GM12801 (cell line): ENCODE measurements around the gene SARDH.

Experiments
- TF ChIP-seq, protein P1 (sequence below): IDR thresholded peaks from one replicate; pipeline ENCODE4 v1.5.1; 2011; ENCODE audit warnings: control low read depth; ENCODE audit not compliant: insufficient read length; ENCODE audit errors: extremely low read depth

Gene SARDH

GRCh38 chr9:133701321-133701980, 36.7 kb downstream of the SARDH start:
- TF ChIP-seq, protein P1, sequence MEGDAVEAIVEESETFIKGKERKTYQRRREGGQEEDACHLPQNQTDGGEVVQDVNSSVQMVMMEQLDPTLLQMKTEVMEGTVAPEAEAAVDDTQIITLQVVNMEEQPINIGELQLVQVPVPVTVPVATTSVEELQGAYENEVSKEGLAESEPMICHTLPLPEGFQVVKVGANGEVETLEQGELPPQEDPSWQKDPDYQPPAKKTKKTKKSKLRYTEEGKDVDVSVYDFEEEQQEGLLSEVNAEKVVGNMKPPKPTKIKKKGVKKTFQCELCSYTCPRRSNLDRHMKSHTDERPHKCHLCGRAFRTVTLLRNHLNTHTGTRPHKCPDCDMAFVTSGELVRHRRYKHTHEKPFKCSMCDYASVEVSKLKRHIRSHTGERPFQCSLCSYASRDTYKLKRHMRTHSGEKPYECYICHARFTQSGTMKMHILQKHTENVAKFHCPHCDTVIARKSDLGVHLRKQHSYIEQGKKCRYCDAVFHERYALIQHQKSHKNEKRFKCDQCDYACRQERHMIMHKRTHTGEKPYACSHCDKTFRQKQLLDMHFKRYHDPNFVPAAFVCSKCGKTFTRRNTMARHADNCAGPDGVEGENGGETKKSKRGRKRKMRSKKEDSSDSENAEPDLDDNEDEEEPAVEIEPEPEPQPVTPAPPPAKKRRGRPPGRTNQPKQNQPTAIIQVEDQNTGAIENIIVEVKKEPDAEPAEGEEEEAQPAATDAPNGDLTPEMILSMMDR: no peak

DNA sequence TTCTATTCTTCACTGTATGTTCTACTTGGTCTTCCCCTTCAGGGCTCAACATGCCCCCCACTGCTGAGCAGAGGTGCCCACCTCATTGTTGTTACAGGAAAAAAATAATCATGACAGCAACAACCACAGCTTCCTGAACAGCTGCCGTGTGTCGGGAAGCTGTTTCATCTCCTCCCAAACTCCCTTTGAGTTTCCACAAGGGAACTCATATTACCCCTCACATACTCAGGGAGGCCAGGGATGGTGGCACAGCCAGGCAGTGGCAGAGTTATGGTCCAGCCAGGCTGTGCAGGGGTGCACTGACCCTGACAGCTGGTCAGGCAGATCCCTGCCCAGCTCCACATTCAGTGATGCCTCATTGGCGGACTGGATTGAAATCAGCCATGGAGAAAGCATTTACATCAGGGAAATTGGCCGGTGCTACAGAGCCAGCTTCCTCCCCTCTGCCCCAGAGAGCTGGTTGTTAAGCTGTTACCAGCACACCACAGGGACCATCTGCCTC, 37.3 kb downstream of the SARDH start:
- TF ChIP-seq, protein P1: no peak

DNA sequence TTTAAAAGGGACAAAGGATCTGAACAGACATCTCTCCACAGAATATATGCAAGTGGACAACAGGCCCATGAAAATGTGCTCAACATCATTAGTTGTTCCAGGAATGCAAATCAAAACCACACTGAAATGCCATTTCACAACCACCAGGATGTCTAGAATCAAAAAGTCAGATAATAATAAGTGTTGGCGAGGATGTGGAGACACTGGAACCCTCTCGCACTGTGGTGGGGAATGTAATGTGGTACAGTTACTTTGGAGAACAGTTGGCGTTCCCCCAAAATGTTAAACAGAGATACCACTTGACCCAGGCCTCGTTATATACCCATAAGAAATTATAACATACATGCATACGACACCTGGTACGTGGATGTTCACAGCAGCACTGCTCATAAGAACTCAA, 38.6 kb downstream of the SARDH start:
- TF ChIP-seq, protein P1: no peak

GRCh38 chr9:133696071-133696472, 42.1 kb downstream of the SARDH start:
- TF ChIP-seq, protein P1: no peak

- TF ChIP-seq, protein P1: no peak
These were observed 43.5 kb downstream of the SARDH start for GRCh38 chr9:133694686-133695085.

DNA sequence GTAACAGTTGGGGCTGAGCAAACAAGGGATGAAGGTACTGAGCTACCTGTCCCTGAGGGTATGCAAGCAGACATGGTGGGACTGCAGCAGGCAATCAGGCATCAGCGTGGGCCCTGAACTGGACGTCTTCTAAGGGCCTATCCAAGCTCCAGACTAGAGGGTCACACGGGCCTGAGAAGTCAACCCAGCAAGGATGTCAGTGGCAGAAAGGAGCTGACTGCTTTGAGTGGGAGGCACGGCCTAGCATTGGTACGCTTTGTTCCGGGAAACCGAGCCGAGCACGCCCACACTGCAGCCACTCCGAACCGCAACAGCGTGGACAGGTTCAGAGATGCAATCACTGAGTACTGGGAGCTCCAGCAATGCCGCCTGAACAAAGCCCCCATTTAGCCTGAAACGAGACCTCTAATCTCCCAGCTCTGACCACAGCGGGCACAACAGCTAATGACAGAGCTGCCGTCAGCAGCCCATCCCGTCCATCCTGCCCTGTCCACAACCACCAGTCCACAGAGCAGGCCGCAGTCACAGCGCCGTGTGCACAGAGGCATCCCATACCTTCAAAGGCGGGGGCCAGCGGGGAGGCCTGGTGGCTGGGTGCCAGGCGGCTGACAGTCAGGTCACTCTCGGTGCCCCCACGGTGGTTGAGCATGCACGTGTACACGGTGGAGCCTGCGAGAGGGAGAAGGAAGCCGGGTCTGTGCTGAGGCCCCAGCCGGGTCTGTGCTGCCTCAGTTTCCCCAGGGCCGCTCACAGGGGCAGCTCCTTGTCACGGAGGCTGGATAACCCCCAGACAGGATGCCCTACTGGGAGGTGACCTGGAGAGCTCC, 44.2 kb downstream of the SARDH start:
- TF ChIP-seq, protein P1: no peak

GRCh38 chr9:133693116-133693515, 45.0 kb downstream of the SARDH start:
- TF ChIP-seq, protein P1: no peak
